Measurements from ENCODE around the gene HUS1B.

GRCh38 chr6:620166-620565 lies 36.7 kb downstream of the HUS1B start:
- TF ChIP-seq POLR2A (IDR thresholded peaks at IDR 0.05): no peak
- no peak for TF ChIP-seq CTCF (IDR thresholded peaks at IDR 0.05)

Measured in vagina (tissue), 2 donors.